H9 (cell line): ENCODE measurements around the gene ZNHIT6. TPM values are rescaled to one million over a fixed set of nuclear protein-coding genes. Genes with fewer than 3 reads are reported as not detected.

Experiments used
- DNase-seq: peaks from one replicate; pipeline ENCODE4 v3.0.0-alpha.2; 2017
- H2AFZ ChIP-seq: one replicate; pipeline ENCODE4 v1.6.1; 2013; ENCODE audit warnings: mild to moderate bottlenecking, low read length, control low read depth, moderate library complexity
- H2AK5ac ChIP-seq: 2 replicates; pipeline ENCODE4 v1.6.1; 2013; ENCODE audit warnings: low read length, control low read depth, mixed read lengths; ENCODE audit not compliant: insufficient read length
- H2BK120ac ChIP-seq: one replicate; pipeline ENCODE4 v1.6.1; 2013; ENCODE audit warnings: low read depth, mild to moderate bottlenecking, low read length, control low read depth, inconsistent platforms; ENCODE audit not compliant: poor library complexity, severe bottlenecking
- H2BK12ac ChIP-seq: 2 replicates; pipeline ENCODE4 v1.6.1; 2013; ENCODE audit warnings: low read length, control low read depth, mixed read lengths, low read depth; ENCODE audit not compliant: insufficient read length
- H2BK15ac ChIP-seq: 2 replicates; pipeline ENCODE4 v1.6.1; 2013; ENCODE audit warnings: low read depth, low read length, control low read depth
- H2BK20ac ChIP-seq: one replicate; pipeline ENCODE4 v1.6.1; 2013; ENCODE audit warnings: low read depth, mild to moderate bottlenecking, low read length, control low read depth, inconsistent platforms; ENCODE audit not compliant: poor library complexity, severe bottlenecking
- H2BK5ac ChIP-seq: 2 replicates; pipeline ENCODE4 v1.6.1; 2013; ENCODE audit warnings: low read length, control low read depth, mixed read lengths; ENCODE audit not compliant: insufficient read length
- H3K14ac ChIP-seq: 2 replicates; pipeline ENCODE4 v1.6.1; 2013; ENCODE audit warnings: low read length, control low read depth; ENCODE audit not compliant: insufficient read depth
- H3K18ac ChIP-seq: 2 replicates; pipeline ENCODE4 v1.6.1; 2013; ENCODE audit warnings: low read depth, mild to moderate bottlenecking, mixed read lengths, low read length, control low read depth; ENCODE audit not compliant: insufficient read length
- H3K23ac ChIP-seq: 2 replicates; pipeline ENCODE4 v1.6.1; 2013; ENCODE audit warnings: low read length, control low read depth, mixed read lengths, low read depth; ENCODE audit not compliant: insufficient read length
- H3K23me2 ChIP-seq: 2 replicates; pipeline ENCODE4 v1.6.1; 2013; ENCODE audit warnings: low read depth, mild to moderate bottlenecking, mixed read lengths, low read length, control low read depth; ENCODE audit not compliant: insufficient read length, poor library complexity, severe bottlenecking
- H3K27ac ChIP-seq: 2 replicates; pipeline ENCODE4 v1.5.1; 2013; ENCODE audit warnings: low read length, control low read depth, mixed read lengths, low read depth; ENCODE audit not compliant: insufficient read length
- H3K27me3 ChIP-seq: 2 replicates; pipeline ENCODE4 v1.6.1; 2013; ENCODE audit warnings: low read length, control low read depth, inconsistent platforms; ENCODE audit not compliant: insufficient read depth
- H3K4ac ChIP-seq: 2 replicates; pipeline ENCODE4 v1.6.1; 2013; ENCODE audit warnings: low read depth, mild to moderate bottlenecking, control low read depth, inconsistent platforms, low read length, moderate library complexity
- H3K4me1 ChIP-seq: 2 replicates; pipeline ENCODE4 v1.6.1; 2013; ENCODE audit warnings: low read length, control low read depth, inconsistent platforms; ENCODE audit not compliant: insufficient read depth
- H3K4me2 ChIP-seq: 2 replicates; pipeline ENCODE4 v1.6.1; 2013; ENCODE audit warnings: low read length, control low read depth, mixed read lengths; ENCODE audit not compliant: insufficient read length, insufficient read depth
- H3K56ac ChIP-seq: 2 replicates; pipeline ENCODE4 v1.6.1; 2013; ENCODE audit warnings: low read depth, mild to moderate bottlenecking, mixed read lengths, low read length, control low read depth; ENCODE audit not compliant: insufficient read length
- H3K79me1 ChIP-seq: 2 replicates; pipeline ENCODE4 v1.6.1; 2013; ENCODE audit warnings: low read depth, mild to moderate bottlenecking, moderate library complexity, low read length, control low read depth, inconsistent platforms; ENCODE audit not compliant: insufficient read depth, poor library complexity, severe bottlenecking
- H3K79me2 ChIP-seq: 2 replicates; pipeline ENCODE4 v1.6.1; 2013; ENCODE audit warnings: low read length, control low read depth, inconsistent platforms; ENCODE audit not compliant: insufficient read depth
- H3K9ac ChIP-seq: 2 replicates; pipeline ENCODE4 v1.6.1; 2013; ENCODE audit warnings: low read length, control low read depth, mixed read lengths; ENCODE audit not compliant: insufficient read length; ENCODE audit errors: extremely low read depth
- H3K9me3 ChIP-seq: one replicate; pipeline ENCODE4 v1.6.1; 2013; ENCODE audit warnings: low read depth, low read length, inconsistent platforms; ENCODE audit not compliant: control insufficient read depth
- H3T11ph ChIP-seq: one replicate; pipeline ENCODE4 v1.6.1; 2013; ENCODE audit warnings: mild to moderate bottlenecking, low read length, control low read depth, inconsistent platforms
- H4K20me1 ChIP-seq: one replicate; pipeline ENCODE4 v1.6.1; 2013; ENCODE audit not compliant: control insufficient read depth, insufficient read length, insufficient read depth
- H4K5ac ChIP-seq: 2 replicates; pipeline ENCODE4 v1.6.1; 2013; ENCODE audit warnings: low read depth, mild to moderate bottlenecking, mixed read lengths, low read length, control low read depth; ENCODE audit not compliant: insufficient read length
- H4K8ac ChIP-seq: replicated peaks from 2 replicates; pipeline ENCODE4 v1.6.1; 2013; ENCODE audit warnings: low read length, control low read depth, mixed read lengths, low read depth; ENCODE audit not compliant: insufficient read length
- H4K91ac ChIP-seq: 2 replicates; pipeline ENCODE4 v1.6.1; 2013; ENCODE audit warnings: low read depth, mild to moderate bottlenecking, moderate library complexity, mixed read lengths, low read length, control low read depth; ENCODE audit not compliant: insufficient read length
- H3K27ac Mint-ChIP-seq, 3 experiments: 2 replicates in 2 of 3; 3 replicates in 1 of 3; pipeline ENCODE4 v1.8.0; 2020 to 2021; ENCODE audit warnings: mixed read lengths in 3 of 3, mild to moderate bottlenecking in 1 of 3, moderate library complexity in 1 of 3
- H3K27me3 Mint-ChIP-seq: 2 replicates; pipeline ENCODE4 v1.8.0; 2021; ENCODE audit warnings: low read depth, mild to moderate bottlenecking, moderate library complexity, mixed read lengths
- H3K36me3 Mint-ChIP-seq, 3 experiments: 2 replicates in 2 of 3; 3 replicates in 1 of 3; pipeline ENCODE4 v1.8.0; 2020 to 2021; ENCODE audit warnings: low read depth in 3 of 3, mixed read lengths in 3 of 3; ENCODE audit not compliant: insufficient read depth in 1 of 3
- H3K4me1 Mint-ChIP-seq, 2 experiments: 2 replicates each; pipeline ENCODE4 v1.8.0; 2020; ENCODE audit warnings: mixed read lengths in 2 of 2
- H3K4me3 Mint-ChIP-seq, 2 experiments: 2 replicates in 1 of 2; 3 replicates in 1 of 2; pipeline ENCODE4 v1.8.0; 2020 to 2021; ENCODE audit warnings: mild to moderate bottlenecking in 2 of 2, mixed read lengths in 2 of 2, moderate library complexity in 1 of 2
- H3K9me3 Mint-ChIP-seq, 2 experiments: 2 replicates in 1 of 2; 3 replicates in 1 of 2; pipeline ENCODE4 v1.8.0; 2020; ENCODE audit warnings: mild to moderate bottlenecking in 2 of 2, mixed read lengths in 2 of 2, moderate library complexity in 1 of 2
- WGBS: extraction: QIAGEN DNeasy Blood & Tissue Kit; methylation state at CpG from one replicate; pipeline ENCODE4 v1.1.7; 2013; ENCODE audit warnings: missing lambda C conversion rate, low lambda C conversion rate, mixed read lengths; ENCODE audit not compliant: insufficient read length; ENCODE audit errors: extremely low coverage; 5-methylcytosine and 5-hydroxymethylcytosine counted together
- total RNA-seq: library from RNA; stranded (reverse); gene quantifications from 2 replicates; pipeline ENCODE4 v1.2.1, GENCODE V29; 2021
- TF ChIP-seq, protein P1 (sequence below): fragments of 200-600 bp; sonication (generic); conservative IDR thresholded peaks from 3 replicates; pipeline ENCODE4 v1.8.0; 2021; ENCODE audit warnings: antibody characterized with exemption, mild to moderate bottlenecking

The ZNHIT6 gene
- total RNA-seq, 1 experiment from 2014 or later = 21.5 TPM

GRCh38 chr1:85629532-85629920 is 78.7 kb downstream of the ZNHIT6 start:
- Histone ChIP-seq H4K8ac (no peak overlapping the region), H3K4me2 (no peak overlapping the region), H3K9me3 (no peaks in the 10 kb centered on the region), H3K14ac (peak overlapping the region; percentile 21; the same call in 1 of the 2 replicates), H3K27ac (peak overlapping the region; percentile 34), H2AFZ (no peak overlapping the region), H4K91ac (no peak overlapping the region), H3K56ac (no peak overlapping the region), H3K18ac (no peak overlapping the region), H3K4me1 (peaks cover 2% of the 10 kb centered on the region; the same call in 1 of the 2 replicates), H3K23ac (no peak overlapping the region), H2BK5ac (no peak overlapping the region), H3K4ac (no peak overlapping the region), H3K9ac (no peak overlapping the region), H2BK120ac (no peak overlapping the region), H2BK15ac (no peak overlapping the region), H3K27me3 (no peaks in the 10 kb centered on the region), H3T11ph (no peak overlapping the region), H4K5ac (no peak overlapping the region), H3K79me1 (no peaks in the 10 kb centered on the region), H3K79me2 (no peaks in the 10 kb centered on the region), H2AK5ac (no peak overlapping the region), H2BK20ac (no peak overlapping the region), H2BK12ac (no peak overlapping the region), H3K23me2 (no peaks in the 10 kb centered on the region), H4K20me1 (no peaks in the 10 kb centered on the region)
- Mint-ChIP-seq H3K4me1 (peaks cover 13 to 14% of the 10 kb centered on the region in 2 experiments), H3K27ac (peak overlapping the region; percentile 76 to 94 (median 81)), H3K27me3 (no peaks in the 10 kb centered on the region), H3K4me3 (no peak overlapping the region), H3K9me3 (no peaks in the 10 kb centered on the region; a peak in 1 of 5 replicates), H3K36me3 (peaks cover 3 to 9% (median 8%) of the 10 kb centered on the region in 3 experiments; a peak in 6 of 7 replicates)
- WGBS = no CpG with 5 or more reads among the region's 2 CpGs
- TF ChIP-seq, protein P1, sequence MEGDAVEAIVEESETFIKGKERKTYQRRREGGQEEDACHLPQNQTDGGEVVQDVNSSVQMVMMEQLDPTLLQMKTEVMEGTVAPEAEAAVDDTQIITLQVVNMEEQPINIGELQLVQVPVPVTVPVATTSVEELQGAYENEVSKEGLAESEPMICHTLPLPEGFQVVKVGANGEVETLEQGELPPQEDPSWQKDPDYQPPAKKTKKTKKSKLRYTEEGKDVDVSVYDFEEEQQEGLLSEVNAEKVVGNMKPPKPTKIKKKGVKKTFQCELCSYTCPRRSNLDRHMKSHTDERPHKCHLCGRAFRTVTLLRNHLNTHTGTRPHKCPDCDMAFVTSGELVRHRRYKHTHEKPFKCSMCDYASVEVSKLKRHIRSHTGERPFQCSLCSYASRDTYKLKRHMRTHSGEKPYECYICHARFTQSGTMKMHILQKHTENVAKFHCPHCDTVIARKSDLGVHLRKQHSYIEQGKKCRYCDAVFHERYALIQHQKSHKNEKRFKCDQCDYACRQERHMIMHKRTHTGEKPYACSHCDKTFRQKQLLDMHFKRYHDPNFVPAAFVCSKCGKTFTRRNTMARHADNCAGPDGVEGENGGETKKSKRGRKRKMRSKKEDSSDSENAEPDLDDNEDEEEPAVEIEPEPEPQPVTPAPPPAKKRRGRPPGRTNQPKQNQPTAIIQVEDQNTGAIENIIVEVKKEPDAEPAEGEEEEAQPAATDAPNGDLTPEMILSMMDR = no peak
- no peak for DNase-seq
